Amniotic stem cell (primary cell): ENCODE measurements around the gene ARHGEF16.

Experiments used
- DNase-seq: peaks from one replicate; lab custom pipeline; 2025; lab: John Stamatoyannopoulos, UW

ARHGEF16 gene

DNA sequence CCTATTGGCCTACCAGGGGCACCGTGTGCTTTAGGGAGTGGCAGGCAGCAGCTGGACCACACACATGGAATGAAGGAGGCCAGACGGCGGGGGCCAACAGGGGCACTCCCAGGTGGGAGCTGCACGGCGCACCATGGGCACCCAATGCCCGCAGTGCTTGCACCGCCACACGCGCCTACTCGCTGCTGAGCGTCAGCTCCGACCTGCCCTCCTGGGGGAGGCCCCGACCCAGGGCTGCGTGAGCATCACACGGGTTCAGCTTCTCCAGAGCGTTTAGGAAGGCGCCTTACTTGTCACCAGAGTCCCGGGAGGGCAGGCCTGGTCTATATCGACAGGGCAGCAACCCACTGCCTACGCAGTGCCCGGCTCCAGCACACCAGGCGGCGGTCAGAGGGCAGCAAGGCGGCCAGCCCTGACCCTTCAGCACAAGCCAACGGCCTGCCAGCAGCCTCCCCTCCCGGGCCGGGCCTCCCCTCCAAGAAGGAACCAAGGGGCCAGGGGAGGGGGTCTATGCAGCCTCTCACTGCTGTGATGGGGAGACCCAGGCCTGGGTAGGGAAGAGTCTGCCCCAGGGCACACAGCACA is 64.9 kb downstream of the ARHGEF16 start:
- DNase-seq: no peak

DNA sequence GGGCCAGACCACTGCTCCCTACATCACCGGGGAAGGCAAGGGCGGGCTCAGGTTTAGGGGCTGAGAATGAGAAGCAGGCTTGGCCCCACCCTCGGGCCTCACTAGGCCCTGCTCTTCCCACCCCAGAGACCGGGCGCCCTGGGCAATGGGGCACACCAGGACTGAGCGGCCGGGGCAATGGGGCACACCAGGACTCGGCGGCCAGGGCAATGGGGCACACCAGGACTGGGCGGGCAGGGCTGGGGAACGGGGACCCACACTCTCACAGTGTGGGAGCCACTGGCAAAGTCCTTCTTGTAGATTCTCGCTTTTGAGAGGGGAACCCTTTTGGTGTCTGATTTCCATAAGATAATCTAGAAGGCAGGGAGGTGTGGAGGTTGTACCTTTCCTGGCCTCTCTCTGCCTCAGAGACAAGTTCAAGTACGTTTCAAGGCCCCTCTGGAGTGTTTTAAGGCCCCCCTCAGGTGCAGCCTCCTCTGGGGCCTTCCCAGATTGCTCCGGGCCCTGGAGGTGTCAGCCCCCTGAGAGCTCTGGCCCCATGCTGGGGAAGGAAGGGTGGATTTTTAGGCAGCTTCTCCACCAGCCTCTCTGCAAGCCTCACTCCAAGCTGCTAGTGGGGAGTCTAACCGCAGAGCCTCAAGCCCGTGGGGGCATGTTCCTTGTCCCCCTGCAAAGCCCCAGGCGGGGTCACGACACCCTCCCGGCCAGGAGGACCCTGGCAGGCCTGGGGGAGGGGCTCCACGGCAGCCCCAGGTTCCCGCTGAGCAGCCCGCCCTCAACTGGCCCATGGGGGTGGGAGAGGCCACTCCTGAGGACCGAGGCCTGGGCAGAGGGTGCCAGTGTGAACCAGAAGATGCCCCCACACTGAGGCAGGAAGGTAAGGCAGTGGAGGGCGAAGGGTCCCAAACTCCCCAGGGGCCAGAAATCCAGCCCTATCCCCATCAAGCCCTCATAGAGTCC is 66.2 kb downstream of the ARHGEF16 start:
- no peak for DNase-seq

DNA sequence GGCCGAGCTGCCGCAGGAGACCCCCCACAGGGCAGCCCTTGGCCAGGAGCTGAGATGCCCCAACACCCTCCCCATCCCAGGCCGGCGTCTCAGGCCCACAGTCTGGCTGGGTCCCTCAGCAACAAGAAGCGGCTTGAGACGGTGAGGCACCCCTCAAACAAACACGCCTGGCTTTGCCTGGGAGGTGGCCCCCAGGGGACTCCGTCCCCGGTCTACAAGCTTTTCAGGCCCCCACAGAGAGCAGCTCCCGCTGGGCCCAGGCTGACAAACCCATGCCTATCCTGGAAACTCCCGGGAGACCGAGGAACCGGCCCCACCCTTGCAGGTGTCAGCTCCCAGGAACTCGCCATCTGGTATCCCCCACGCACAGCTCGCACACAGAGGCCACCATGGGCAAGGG is 67.0 kb downstream of the ARHGEF16 start:
- no peak for DNase-seq

- DNase-seq: no peak
These were observed 67.6 kb downstream of the ARHGEF16 start for GRCh38 chr1:3522112-3522511.

DNA sequence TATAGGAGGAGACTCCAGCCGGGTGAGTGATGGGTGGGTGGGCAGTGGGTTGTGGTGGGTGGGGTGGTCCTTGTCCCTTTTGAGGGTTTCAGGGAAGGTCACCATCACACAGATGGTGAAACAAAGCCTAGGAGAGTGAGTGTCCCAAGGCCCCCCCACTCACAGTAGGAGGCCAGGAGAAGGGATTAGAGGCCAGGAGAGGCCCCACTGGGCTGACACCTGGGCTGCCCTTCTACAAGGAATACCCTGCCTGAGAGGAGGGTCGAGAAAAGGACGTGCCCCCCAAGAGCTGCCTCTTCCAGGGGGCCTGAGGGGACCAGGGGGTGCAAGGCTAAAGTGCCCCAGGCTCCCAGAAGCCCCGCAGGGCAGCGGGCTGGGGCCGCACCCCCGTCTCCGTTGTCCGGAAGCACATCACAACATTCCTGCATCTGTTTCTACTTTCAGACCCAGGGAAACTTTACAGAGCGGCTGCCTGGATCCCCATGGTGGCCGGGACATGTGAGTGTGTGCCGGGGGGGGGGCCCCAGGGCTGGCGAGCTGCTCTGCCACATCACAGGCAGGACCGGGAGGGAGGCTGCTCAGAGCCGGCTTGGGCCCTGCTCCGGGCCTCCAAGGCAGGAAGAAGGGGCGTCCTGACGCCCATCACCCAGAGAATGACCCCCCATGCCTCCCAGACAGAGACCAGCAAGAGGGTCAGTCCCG is 68.2 kb downstream of the ARHGEF16 start:
- no peak for DNase-seq

DNA sequence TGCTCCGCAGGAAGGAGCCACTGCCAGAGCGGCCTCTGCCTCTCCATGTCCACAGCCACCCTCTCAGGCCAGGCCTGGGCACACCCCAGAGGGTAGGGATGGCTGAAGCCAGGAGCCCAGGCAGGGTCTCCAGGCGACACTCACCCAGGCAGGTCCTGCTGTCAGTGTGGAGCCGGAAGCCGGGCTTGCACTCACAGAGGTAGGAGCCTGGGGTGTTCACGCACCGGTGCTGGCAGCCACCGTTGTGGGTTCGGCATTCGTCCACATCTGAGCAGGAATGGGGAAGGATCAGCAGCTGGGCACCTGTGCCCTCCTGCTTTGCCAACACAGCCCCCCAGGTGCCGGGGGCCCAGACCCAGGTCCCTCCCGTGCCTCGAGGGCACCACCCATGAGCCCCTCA is 69.5 kb downstream of the ARHGEF16 start:
- no peak for DNase-seq

DNA sequence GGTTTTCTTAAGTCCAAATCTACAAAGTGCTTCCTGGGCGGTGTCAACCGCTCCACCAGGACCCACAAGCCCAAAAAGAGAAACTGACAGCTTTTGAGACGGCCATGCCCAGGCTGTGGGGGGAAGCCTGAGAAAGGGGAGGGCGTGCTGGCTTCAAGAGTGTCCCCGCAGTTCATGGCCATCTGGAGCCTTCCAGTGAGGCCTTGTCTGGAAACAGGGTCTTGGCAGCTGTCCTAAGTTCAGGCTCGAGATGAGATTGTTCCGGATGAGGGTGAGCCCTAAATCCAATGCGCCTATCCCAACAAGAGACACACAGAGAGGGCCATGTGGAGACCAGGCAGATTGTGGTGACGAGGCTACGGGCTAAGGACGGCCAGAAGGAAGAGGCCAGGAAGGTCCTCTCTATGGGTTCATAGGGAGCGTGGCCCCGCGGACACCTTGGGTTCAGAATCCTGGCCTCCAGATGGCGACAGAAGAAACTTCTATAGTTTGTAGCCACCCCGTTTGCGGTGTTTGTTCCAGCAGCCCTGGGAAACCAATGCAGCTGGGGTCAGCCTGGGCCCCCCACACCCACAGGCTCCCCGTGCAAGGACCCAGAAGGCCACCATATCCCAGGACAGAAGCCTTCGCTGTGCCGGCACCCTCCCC is 70.2 kb downstream of the ARHGEF16 start:
- DNase-seq: no peak

- DNase-seq: no peak
These were observed 71.4 kb downstream of the ARHGEF16 start for GRCh38 chr1:3525551-3526482.

DNA sequence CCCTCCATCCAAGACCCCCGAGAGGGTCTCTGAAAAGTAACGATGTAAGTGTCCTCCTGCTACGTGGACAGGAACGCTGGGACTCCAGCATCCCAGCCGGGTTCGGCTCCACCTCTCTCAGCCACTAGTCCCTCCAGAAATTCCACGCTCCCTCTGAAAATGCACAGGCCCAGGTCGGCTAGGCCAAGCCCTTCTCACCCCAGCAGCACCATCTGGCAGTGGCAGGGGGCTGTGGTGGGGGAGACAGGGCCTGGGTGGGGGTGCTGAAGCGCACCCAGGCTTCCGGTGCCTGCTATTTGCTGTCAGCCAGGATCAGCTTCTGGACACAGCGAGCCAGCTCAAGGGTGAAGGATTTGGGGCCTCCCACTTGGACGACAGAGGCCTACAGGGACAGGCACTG is 73.3 kb downstream of the ARHGEF16 start:
- no peak for DNase-seq

DNA sequence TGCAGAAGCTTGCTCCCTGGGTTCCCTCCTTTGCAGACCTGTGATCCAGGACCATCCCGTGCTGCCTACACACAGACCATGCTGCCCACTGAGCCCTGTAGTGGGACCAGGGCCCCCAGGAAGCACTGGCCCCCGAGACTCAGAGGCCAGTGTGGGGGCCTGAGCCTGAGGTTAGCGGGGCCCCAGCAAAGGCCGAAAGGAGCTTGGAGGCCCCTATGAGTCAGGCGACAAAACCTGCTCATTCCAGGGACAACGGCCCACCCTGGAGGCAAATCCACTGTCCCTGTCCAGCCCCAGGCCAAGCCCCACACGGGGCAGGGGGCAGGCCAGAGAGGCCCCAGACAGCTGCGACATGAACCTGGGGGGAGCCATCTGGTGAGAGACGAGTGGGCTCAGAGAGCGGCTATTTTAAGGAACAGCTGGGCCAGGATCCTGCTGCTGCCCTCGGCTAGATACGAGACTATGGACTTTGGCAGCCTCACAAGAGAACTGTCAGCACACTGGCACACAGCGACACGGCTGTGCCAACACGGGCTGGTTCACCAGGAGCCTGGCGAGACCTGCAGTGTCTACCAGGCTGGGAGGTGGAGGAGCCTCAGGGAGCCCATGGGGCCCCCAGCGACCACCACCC is 74.7 kb downstream of the ARHGEF16 start:
- no peak for DNase-seq

DNA sequence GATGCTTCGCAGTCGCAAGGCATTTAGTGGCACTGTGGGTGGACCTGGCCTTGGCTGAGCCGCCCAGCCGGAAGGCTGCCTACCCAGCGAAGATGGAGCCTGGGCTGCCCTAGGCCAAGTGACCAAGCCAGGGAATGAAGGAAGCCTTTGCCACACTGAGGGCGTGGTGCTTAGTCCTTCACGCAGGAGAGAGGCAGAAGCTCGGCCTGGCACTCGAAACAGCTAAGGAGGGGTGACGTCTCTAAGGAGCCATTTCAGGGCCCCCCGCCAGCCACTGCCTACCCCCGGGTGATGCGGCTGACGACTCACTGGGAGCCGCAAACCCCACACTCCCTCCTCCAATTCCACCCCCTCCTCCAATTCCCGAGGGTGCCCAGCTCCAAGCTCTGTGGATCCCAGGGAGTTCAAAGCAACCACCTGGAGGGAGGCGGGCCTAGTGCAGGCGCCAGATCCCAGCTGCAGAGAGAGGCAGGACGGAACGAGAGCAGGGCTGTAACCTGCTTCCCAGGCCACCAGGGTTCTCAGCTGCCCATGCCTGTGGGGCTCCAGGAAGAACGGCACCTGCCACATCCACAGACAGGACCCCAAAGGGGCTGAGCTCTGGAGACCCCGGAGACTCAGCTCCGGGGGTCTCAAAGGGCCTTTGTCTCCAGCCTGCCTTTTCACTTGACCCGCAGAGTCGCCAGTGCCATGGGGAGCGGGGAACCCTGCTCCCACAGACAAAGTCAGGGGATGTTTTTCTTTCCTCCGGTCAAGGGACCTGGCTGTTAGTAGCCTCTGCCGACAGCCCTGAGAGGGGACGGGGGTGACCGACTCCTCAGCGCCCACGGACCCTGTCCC is 75.8 kb downstream of the ARHGEF16 start:
- DNase-seq: no peak
